SK-N-SH treated with all-trans-retinoic acid at 6 μM for 48 hours (cell line): Measurements from ENCODE around the gene RIMS3.

Experiments used
- ESRRG ChIP-seq: fragments of 250-450 bp; sonication (Bioruptor Pico); IDR thresholded peaks from 2 replicates; pipeline ENCODE4 v1.6.1; 2021; ENCODE audit warnings: mild to moderate bottlenecking
- GLIS3 ChIP-seq: fragments of 250-450 bp; sonication (Bioruptor Pico); IDR thresholded peaks from 2 replicates; pipeline ENCODE4 v1.5.0; 2020; ENCODE audit warnings: mild to moderate bottlenecking, moderate library complexity
- ISL1 ChIP-seq: fragments of 250-450 bp; sonication (Bioruptor Pico); IDR thresholded peaks from 2 replicates; pipeline ENCODE4 v2.1.2; 2022; ENCODE audit warnings: mild to moderate bottlenecking, moderate library complexity
- ZC3H10 ChIP-seq: fragments of 250-450 bp; sonication (Bioruptor Pico); IDR thresholded peaks from 2 replicates; pipeline ENCODE4 v1.5.1; 2021; ENCODE audit warnings: mild to moderate bottlenecking, moderate library complexity
- ZFP30 ChIP-seq: fragments of 450-650 bp; formaldehyde crosslinking; IDR thresholded peaks from 2 replicates; pipeline ENCODE4 v1.5.0; 2022; ENCODE audit warnings: mild to moderate bottlenecking, moderate library complexity
- TF ChIP-seq, protein P1 (sequence below): fragments of 250-450 bp; sonication (Bioruptor Pico); IDR thresholded peaks from 2 replicates; pipeline ENCODE4 v1.8.0; 2020; ENCODE audit warnings: mild to moderate bottlenecking, moderate library complexity, borderline replicate concordance

DNA sequence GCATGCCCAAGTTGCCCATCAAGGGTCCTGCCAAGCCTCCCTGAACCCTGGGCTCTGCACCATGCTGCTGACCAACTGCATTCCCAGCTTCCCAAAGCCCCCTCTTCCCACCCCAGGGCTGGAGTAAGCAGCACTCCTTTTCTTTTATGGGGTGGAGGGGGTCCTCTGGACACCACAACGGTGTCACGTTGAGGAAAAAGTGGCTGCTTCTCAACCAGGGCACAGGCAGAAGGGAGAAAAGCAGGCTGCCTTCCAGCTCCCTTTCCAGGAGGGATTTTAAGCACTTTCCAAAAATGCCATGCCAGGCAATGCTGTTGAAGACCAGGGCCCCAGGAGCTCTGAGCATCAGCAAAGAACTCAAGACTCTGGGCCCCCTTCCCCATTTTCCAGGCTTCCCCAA lies 691 bp downstream of the RIMS3 start:
- no peak for TF ChIP-seq ZC3H10
- no peak for TF ChIP-seq ESRRG
- TF ChIP-seq GLIS3 (CRISPR knock-in tag): no peak
- TF ChIP-seq, protein P1, sequence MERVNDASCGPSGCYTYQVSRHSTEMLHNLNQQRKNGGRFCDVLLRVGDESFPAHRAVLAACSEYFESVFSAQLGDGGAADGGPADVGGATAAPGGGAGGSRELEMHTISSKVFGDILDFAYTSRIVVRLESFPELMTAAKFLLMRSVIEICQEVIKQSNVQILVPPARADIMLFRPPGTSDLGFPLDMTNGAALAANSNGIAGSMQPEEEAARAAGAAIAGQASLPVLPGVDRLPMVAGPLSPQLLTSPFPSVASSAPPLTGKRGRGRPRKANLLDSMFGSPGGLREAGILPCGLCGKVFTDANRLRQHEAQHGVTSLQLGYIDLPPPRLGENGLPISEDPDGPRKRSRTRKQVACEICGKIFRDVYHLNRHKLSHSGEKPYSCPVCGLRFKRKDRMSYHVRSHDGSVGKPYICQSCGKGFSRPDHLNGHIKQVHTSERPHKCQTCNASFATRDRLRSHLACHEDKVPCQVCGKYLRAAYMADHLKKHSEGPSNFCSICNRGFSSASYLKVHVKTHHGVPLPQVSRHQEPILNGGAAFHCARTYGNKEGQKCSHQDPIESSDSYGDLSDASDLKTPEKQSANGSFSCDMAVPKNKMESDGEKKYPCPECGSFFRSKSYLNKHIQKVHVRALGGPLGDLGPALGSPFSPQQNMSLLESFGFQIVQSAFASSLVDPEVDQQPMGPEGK (CRISPR knock-in tag): no peak
- TF ChIP-seq ISL1 (CRISPR knock-in tag): no peak
- TF ChIP-seq ZFP30 (CRISPR knock-in tag): no peak
